HG02623 (cell line): ENCODE data around the gene TMEM132D.

Source experiments
- ATAC-seq: cut with Tn5 transposase; IDR thresholded peaks from one replicate; pipeline ENCODE4 v1.9.1; 2021; ENCODE audit warnings: moderate library complexity; ENCODE audit not compliant: unreplicated experiment

TMEM132D gene

DNA sequence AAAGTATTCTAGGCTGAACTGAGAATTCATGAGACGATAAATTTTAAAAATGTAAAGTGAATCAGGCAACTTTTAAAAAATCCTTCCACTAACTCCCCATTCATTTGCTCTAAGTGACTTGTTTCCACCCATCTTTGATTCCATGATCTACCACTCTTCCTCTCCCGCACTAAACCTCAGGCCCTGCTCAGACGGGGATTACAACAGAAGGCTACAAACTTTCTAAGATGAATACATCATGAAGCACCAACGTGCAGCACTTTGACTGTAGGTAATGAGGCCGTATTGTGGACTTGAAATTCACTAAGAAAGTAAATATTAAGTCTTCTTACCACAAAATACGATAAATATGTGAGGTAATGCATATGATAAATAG, 30.0 kb downstream of the TMEM132D start:
- ATAC-seq = no peak

DNA sequence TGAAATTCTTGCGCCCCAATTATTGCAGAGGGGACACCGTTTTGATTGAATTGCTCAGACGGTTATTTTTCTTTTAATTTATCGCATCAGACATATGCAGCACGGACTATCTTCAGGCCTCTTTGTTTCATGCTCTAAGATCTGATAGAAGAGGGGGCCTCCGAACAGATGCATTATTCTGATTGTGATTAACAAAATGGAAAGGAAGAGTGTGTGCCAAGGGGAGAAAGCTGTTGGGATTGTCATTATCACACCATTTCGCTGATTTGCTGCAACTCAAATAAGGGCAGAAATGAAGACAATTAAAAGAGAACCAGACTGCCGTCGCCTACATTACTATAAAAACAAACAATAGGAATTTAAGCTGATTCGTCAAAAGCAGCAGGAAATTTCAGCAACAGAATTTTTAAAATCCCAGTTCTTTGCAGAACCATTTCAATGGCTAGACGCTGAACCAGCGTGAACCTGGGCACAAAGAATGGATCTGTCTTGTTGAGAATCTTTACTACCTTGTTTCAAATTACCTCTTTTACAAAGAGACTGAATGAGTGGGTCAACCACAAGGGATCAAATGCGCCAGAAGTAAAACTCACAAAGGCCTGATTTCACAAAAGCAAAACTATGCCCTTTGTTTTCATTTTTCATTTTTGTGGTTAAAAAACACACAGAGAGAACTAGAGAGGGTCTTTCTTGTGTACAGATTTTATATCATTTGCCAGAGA, 30.6 kb downstream of the TMEM132D start:
- ATAC-seq = no peak

DNA sequence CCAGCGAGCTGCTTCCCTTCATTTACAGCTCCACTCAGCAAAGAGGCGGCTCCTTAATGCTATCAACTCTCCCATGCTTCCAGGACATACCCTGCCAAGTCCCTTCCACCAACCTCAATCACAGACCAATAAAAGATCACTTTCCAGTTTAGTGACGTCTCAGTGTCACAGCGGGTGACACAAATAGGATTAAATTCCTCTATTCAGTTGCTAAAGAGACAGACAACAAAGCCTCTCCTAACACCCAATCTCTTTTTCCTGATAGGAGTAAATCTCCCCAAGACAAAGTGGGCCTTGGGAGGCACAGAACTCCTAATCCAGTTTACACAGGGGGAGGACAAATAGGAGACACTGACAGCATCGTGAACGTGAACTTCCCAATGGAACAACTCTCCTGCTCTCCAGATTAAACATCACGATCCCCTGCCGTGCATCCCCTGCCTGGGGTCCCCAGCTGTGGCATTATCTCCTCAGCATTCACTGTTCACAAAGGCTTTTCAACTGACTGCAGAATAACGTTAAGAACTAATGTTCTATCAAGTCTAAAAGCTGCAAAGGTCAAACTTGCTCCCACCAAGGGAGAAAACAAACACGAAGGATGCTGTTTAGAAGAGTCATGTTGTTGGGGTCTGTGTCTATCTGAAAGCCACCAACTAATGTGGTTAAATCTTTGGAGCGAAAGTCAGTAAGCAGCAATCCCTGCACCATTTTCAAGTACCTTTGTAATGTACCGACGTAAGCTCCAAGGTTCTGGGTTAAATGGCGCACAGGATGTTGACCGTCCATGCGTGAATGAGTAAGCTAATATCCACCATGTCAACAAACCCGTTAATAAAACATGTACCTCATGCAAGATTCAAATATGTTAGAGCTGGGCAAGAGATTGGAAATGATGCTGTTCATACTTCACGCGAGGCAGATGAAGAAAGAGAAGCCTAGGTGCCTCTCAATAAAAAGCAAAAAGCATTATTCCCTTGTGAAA, 31.5 kb downstream of the TMEM132D start:
- no peak for ATAC-seq

DNA sequence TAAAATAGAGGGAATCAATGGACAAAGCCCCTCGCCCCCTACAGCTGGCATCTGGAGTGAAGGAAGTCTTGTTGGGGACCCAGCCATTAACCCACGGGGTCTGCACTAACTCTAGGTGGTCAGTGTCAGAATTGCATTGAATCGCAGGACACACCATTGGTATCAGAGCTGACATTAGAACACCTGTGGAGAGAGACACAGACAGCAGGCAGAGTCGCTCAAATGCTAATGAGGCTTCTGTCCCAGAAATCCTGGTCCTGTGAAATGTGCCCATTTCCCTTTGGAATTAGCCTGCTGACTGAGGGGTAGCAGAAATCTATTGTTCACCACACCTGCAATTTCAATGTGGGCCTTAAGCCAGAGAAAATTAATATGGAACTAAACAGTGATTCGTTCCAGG, 33.0 kb downstream of the TMEM132D start:
- no peak for ATAC-seq

DNA sequence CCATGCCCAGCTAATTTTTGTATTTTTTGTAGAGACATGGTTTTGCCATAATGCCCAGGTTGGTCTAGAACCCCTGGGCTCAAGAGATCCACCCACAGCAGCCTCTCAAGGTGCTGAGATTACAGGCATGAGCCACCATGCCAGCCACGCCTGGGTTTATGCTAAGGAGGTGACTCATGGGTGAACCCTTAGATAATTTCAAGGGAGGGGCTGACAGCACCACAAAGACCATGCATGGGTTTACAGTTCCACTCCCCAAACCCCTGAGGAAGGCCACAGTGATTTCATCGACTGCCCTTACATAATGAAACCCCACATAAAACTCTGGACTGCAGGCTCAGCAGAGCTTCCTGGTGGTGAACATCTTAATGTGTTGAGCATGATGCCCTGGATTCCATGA, 33.7 kb downstream of the TMEM132D start:
- no peak for ATAC-seq

DNA sequence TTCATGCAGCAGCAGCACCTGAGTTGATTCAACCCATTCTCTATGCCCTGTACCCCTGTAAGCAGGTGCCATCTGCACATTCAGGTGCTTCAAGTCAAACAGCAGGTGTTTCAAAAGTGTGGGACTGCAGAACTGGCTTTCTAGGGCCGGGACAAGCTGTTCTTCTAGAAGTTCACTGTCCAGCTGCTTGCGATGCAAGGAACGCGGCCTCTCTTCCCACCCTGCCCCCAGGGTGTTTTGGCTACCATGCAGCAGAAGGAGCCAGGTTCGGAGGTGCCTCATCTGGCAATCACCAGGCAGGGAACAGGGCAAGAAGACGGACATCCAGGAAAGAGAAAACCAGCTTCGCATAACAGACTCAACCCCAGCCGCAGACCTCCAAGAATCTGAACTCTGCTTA, 35.2 kb downstream of the TMEM132D start:
- no peak for ATAC-seq

DNA sequence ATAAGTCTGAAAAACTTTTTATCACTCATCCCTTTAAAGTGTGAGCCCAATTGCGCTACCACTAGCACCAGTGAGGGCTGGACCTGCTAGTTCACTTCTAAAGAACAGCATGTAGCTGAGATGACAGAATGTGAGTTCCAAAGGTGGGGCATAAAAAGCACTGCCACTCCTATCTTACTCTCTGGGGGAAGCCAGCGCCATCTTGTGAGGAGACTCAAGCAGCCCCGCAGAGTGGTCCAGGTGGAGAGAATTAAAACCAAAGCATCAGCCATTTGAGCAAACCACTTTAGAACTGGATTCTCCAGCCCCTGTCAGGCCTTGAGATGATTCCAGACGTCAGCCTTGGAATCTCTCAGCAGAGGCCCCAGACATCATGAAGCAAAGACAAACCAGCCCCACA, 39.9 kb downstream of the TMEM132D start:
- no peak for ATAC-seq

DNA sequence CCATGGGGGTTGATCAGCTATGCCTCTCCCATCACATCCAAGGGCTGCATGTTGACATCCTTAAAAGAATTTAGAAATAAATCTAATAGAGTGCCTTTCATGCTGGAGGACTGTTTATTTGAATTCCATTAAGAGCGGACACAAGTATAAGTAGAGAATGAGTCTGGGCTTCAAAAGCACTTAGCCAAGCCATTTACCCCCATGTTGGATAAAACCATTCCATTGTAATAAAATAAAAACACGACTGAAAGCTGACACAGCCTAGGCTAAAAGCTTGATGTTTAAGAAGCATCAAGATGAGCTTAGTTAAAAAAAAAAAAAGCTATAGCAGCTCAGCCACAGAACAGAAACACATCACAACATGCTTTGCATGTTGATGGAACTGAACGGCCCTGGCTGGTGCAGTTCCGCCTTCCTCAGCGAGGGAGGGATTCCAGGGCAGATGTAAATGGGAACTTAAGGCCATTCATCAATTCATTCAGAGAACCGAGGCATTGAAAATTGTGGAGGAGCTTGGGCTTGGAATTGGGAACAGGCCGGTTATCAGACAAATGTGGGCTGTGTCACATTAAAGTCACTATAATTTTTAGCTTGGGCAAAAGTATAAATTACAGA, 41.2 kb downstream of the TMEM132D start:
- ATAC-seq = no peak

DNA sequence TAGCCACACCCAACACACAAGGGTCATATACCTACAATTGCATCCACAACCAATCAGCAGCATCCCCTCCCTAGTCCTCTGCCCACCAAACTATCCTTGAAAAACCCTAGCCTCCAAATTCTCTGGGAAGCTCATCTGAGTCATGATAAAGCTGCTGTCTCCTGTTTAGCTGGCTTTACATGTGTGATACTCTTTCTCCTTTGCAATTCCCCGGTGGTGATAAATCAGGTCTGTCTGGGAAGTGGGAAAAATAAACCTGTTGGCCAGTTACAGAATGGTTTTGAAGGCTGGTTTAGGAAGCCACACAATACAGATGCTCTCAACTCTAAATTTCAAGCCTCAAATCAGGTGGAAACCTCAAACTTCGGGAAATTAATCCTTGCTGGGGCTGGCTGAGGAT, 41.9 kb downstream of the TMEM132D start:
- ATAC-seq = no peak

DNA sequence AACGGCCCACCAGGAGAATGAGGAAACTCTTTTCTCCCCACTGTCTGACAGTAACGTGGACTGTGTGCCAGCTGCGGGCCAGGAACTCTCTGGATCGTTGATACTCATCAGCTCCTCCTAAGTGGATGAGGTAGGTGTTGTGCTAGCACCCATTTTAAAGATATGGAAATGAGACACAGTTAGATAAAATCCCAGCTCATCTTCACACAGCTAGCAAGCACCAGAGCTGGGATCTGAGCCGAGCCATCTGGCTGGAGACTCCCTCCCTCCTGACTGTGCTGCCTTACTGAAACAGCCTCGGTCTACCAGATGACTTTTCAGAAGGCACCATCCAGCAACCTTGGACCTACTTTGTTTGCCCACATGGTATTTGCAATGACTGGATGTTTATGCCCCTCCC, 49.2 kb downstream of the TMEM132D start:
- ATAC-seq = no peak

DNA sequence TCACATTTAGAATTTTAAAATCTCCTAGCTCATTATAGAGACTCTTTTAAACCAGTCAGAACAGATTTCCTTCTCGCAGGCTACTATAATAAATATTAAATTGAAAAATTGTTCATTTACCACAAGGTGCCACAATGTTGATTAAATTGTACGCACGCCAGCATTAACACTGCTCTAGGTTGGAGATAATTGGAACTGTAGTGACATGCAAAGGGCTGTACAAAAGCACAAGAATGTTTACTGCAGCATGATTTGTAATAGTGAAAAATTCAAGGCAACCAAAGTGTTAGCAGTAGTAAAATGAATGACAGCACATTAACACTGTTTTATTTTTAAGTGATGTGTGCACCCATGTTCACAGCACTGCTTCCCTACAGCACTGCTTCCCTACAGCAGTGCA, 52.5 kb downstream of the TMEM132D start:
- ATAC-seq = no peak

DNA sequence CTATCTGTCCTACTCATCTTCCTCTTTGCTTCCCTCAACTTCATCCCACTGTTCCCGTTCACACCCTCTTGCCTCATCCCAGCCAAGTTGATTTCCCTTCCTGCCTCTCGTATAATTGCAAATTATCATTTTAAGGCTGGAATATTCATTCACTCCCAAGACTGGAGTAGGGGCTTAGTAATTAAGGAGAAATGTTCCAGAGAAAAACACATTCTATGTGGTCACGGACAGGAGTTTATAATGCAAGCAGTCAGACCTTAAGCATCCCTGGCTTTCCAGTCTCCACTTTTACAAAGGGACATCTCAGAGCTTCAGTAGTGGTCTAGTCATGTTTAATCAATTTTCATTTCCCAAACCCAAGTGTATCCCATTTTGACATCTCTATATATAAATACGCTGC, 54.9 kb downstream of the TMEM132D start:
- ATAC-seq = no peak

DNA sequence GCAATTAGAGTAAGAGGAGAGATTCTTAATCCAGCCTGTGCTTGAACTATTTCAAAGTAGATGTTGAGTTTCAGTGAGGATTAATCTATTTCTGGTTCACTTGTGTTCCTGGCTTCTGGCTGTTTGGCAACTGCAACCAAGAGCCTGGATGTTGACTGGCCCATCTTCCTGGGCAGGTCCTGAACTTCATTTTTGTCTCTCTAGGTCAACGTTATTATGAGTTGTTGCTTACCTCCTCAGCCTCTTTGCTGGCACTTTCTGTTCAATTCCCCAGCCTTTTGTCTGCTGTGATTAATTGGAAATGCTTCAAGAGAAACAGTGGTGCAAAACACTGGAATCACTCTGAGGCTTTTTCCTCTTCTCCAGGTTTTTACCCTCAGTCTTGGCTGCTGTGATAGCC, 56.8 kb downstream of the TMEM132D start:
- ATAC-seq = no peak

DNA sequence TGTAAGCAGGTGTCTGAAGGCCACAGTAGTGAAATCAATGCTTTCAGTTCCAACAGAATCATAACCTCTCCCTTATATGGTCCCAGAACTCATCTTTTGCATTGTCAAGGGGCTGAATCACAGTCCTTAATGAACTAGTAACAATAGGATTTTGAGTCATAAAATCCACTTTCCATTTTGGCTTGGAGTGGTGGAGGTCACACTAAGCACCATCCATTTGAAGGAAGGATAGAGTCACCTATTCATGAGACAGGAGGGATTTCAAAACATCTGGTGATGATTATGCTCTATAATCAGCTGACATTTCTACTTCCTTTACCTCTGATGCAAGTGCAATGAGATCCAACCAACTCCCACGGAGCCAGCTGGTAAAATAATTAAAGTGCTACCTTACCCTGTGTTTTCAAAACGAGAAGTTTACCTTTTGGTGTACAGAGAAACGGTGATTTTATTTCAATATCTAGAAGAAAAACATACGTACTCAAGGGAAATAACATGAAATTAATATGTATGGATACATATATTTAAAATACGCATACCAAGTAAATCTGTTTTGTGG, 59.1 kb downstream of the TMEM132D start:
- no peak for ATAC-seq

DNA sequence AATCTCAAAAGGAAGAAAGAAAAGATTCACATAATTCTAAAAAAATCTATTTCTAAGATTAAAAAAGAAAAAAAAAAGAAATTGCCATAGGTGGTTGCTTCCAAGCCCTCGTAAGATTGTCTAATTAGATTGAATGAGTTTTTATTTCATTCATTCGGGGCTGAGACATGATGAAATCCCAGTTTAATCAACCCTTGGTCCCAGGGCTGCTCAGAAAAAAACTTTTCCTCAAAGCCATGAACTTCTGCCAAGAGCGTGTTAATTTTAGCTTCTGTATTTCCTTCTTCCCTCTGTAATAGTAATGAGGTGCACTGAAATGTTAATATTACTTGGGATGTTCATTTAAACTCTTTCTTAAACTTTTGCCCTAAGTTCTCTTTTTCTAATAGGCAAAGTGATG, 62.6 kb downstream of the TMEM132D start:
- ATAC-seq = no peak

DNA sequence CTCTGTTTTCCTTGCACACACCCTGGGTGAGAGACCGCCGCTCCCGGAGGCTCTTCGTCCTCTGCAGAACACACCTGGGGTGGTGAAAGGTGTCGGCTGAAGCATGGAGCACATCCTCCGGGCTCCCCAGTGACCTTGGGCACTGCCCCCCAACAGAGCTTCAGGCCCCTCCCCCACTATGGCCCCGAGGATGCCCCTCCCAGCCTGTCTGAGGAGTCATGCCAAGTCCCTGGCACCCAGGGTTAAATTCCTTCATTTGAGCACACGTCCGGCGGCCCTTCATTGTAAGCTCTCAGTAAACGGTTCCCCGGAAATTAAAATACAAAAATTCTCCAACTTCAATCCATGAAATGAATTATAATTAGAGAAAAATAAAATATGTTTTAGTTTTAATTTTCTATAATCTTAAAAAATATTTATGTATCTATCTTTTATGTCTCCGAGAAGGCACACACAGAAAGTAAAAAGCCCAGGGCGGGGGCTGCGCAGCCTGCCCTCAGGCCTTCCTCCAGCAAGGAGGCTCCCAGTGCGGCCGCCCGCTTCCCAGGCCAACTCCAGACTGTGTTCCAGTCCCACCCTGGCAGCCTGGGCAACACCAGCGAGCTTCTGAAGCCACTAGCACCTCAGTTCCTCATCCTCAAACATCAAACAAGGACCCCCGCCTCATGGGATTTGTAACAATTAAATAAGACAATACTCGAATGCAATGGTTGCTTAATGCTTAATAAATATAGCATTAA, 63.5 kb downstream of the TMEM132D start:
- ATAC-seq = no peak

DNA sequence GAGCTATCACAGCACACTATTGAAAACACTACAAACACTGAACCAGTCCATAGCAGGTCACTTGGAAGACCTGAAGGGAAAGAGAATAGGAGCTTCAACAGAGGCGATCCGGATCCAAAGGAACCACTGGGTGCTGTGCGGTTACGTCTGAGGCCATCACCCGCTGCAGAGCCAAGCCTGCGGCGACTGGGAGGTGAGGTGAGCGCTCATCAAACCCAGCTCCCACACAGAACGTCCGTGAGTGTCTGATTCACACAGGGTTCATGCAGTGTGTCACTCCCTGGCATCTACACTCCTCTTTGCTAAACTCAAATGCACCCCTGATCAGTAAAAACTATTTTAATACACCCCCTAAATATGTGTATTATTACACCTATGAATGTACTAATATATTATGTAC, 64.1 kb downstream of the TMEM132D start:
- ATAC-seq = no peak

DNA sequence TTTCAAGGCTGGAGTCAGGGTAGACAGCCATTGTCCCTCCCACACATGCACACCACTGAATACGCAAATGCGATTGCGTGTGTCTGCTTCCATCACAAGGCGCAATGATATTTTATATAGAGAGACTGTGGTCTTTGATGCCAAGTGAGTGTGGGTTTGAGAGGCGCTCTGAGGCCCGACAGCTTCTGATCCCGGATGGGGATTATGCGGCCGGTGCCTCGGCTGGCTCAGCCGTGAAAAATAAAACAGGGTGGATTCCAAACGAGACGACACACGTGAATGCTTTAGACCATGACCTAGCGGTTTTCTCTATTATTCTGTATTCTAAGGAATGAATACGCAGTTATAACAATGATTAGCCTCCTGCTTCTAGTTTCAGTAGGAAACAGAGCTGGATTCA, 72.5 kb downstream of the TMEM132D start:
- no peak for ATAC-seq

DNA sequence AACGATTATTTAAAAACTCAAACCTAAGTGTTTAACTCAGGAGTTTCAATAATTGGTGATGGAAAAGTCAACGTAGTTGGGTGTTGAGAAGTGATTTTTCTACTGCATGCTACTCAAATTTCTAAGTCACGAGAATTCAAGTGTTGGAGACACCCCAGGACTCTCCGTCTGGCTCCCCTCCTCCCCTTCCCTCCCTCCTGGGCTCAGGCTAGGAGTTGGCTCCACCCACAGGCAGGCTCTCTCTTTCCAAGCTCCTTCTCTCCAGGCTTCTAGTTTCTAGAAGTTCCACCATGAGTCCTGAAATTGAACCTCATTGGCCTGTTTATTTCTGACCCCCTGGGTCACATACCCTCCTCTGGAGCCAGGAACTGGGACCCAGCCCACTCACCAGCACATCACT, 73.0 kb downstream of the TMEM132D start:
- ATAC-seq = no peak

DNA sequence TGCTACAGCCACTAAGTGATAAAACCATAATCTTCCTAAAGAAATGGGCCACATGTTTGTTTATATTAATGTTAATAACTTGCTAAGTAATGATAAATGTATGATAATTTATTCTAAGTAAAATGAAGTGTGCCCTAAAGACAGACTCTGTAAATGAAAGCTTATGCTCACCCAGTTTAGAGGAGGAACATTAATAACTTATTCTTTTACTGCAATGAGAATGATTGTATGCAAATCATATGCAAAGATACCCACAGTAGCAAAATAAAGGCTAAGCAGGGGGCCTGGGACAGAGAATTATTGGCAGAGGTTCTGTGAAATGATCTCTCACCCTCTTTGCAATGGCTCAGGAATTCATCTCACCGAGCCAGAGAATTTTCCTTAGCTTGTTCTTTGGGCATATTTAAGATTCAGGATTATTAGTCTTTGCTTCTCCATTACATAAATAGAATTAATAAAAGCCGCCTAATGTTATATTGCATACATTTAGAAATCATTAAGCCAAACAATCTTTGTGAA, 75.9 kb downstream of the TMEM132D start:
- ATAC-seq = no peak
